PC-3 (cell line): ENCODE results near the gene ATRAID.

ENCODE experiments used
- CTCF ChIP-seq: fragments of 300-600 bp; sonication (generic); conservative IDR thresholded peaks from 2 replicates; pipeline ENCODE4 v1.5.1; 2017; ENCODE audit warnings: antibody characterized with exemption, low read depth, mild to moderate bottlenecking, low read length
- EZH2 ChIP-seq: fragments of 300-600 bp; sonication (generic); IDR thresholded peaks from one replicate; pipeline ENCODE4 v1.6.1; 2017; ENCODE audit warnings: antibody characterized with exemption, mild to moderate bottlenecking, low read length; ENCODE audit not compliant: unreplicated experiment
- EZH2phosphoT487 ChIP-seq: fragments of 300-600 bp; sonication (generic); IDR thresholded peaks from 2 replicates; pipeline ENCODE4 v1.6.1; 2018; ENCODE audit warnings: mild to moderate bottlenecking, antibody characterized with exemption, low read length, borderline replicate concordance

DNA sequence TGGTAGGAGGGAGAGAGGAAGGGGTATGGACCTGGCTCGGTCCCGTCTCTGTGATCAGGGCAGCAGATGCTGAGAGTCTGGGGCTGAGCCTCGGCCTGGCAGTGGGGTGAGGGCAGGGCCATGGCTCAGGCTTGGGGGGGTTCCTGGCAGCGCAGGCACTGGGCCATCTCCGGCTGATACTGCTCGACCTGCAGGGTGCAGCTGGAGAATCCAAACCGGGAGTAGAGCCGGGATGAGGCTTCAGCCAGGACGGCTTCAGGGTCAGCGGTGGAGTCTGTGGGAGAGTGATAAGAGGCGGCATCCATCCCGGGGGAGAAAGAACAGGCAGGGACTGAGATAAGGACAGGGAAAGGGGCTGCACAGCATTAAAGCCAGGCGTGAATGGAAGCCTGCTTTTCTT, 43.3 kb downstream of the ATRAID start:
- no peak for TF ChIP-seq CTCF
- no peak for TF ChIP-seq EZH2phosphoT487
- TF ChIP-seq EZH2, result no peak
